NCI-H128 (cell line): Measurements from ENCODE around the gene PTPRT.
"Not testable (repeated sequence)": the region's sequence is repeated elsewhere in the genome, so short reads cannot be mapped to it uniquely, and the experiment has no call there.

ENCODE experiments used
- DNase-seq: peaks from one replicate; lab custom pipeline; 2025; ENCODE audit not compliant: unreplicated experiment; lab: John Stamatoyannopoulos, UW

The PTPRT gene

GRCh38 chr20:43187476-43188233, 2.1 kb downstream of the PTPRT start:
- DNase-seq, result peak; percentile 65

- DNase-seq, result no peak
Observed at GRCh38 chr20:43186312-43186711, 3.4 kb downstream of the PTPRT start.

GRCh38 chr20:43185901-43186300, 3.8 kb downstream of the PTPRT start:
- DNase-seq, result no peak

- DNase-seq, result no peak
Observed at GRCh38 chr20:43183536-43184070, 6.1 kb downstream of the PTPRT start.

- DNase-seq, result no peak
Observed at GRCh38 chr20:43178080-43178479, 11.6 kb downstream of the PTPRT start.

GRCh38 chr20:43176726-43177125, 13.0 kb downstream of the PTPRT start:
- no peak for DNase-seq

- DNase-seq, result no peak
Observed at GRCh38 chr20:43171930-43172329, 17.8 kb downstream of the PTPRT start.

GRCh38 chr20:43170771-43171170, 18.9 kb downstream of the PTPRT start:
- DNase-seq, result no peak

- DNase-seq, result no peak
Observed at GRCh38 chr20:43167615-43168014, 22.1 kb downstream of the PTPRT start.

- DNase-seq, result no peak
Observed at GRCh38 chr20:43167021-43167420, 22.7 kb downstream of the PTPRT start.

- DNase-seq, result no peak
Observed at GRCh38 chr20:43165611-43166010, 24.1 kb downstream of the PTPRT start.

- DNase-seq, result not testable (repeated sequence)
Observed at GRCh38 chr20:43164736-43165135, 25.0 kb downstream of the PTPRT start.

- no peak for DNase-seq
Observed at GRCh38 chr20:43161716-43162115, 28.0 kb downstream of the PTPRT start.

GRCh38 chr20:43160941-43161340, 28.8 kb downstream of the PTPRT start:
- DNase-seq, result no peak

- no peak for DNase-seq
Observed at GRCh38 chr20:43159994-43160393, 29.7 kb downstream of the PTPRT start.

GRCh38 chr20:43155366-43156100, 34.2 kb downstream of the PTPRT start:
- DNase-seq, result no peak

- no peak for DNase-seq
Observed at GRCh38 chr20:43151901-43152300, 37.8 kb downstream of the PTPRT start.

GRCh38 chr20:43151256-43151655, 38.5 kb downstream of the PTPRT start:
- DNase-seq, result no peak

- DNase-seq, result no peak
Observed at GRCh38 chr20:43140726-43141125, 49.0 kb downstream of the PTPRT start.

GRCh38 chr20:43138061-43138770, 51.5 kb downstream of the PTPRT start:
- no peak for DNase-seq

- DNase-seq, result no peak
Observed at GRCh38 chr20:43137160-43137559, 52.5 kb downstream of the PTPRT start.

GRCh38 chr20:43124241-43124640, 65.5 kb downstream of the PTPRT start:
- DNase-seq, result no peak
